GM23338 (cell line): ENCODE data around the gene CFB. TPM values are rescaled to one million over a fixed set of nuclear protein-coding genes. Genes with fewer than 3 reads are reported as not detected.

Experiments
- ATAC-seq: fragments of 200-7000 bp; cut with Tn5 transposase; 3 replicates; pipeline ENCODE4 v1.9.1; 2020
- DNase-seq: peaks from one replicate; pipeline ENCODE4 v3.0.0-alpha.2; 2015; ENCODE audit warnings: low spot score
- H2AFZ ChIP-seq: fragments of 200-600 bp; sonication (generic); 2 replicates; pipeline ENCODE4 v1.8.0; 2016; ENCODE audit warnings: antibody characterized with exemption, mild to moderate bottlenecking, moderate library complexity
- H3F3A ChIP-seq: fragments of 200-600 bp; sonication (generic); replicated peaks from 2 replicates; pipeline ENCODE4 v1.8.0; 2017; ENCODE audit warnings: antibody characterized with exemption, mixed run types, low read depth
- H3K27ac ChIP-seq: fragments of 200-600 bp; sonication (generic); 2 replicates; pipeline ENCODE4 v1.6.1; 2016; ENCODE audit warnings: low read depth
- H3K27me3 ChIP-seq: fragments of 200-600 bp; sonication (generic); 2 replicates; pipeline ENCODE4 v1.8.0; 2016; ENCODE audit warnings: mild to moderate bottlenecking, mixed run types, moderate library complexity; ENCODE audit not compliant: insufficient read depth
- H3K36me3 ChIP-seq: fragments of 200-600 bp; sonication (generic); 2 replicates; pipeline ENCODE4 v1.8.0; 2016; ENCODE audit warnings: mild to moderate bottlenecking; ENCODE audit not compliant: insufficient read depth
- H3K4me1 ChIP-seq: fragments of 200-600 bp; sonication (generic); 2 replicates; pipeline ENCODE4 v1.8.0; 2016; ENCODE audit warnings: mild to moderate bottlenecking, moderate library complexity; ENCODE audit not compliant: insufficient read depth
- H3K4me2 ChIP-seq: fragments of 200-600 bp; sonication (generic); 2 replicates; pipeline ENCODE4 v1.7.1; 2017; ENCODE audit warnings: mixed run types
- H3K4me3 ChIP-seq: fragments of 200-600 bp; sonication (generic); 2 replicates; pipeline ENCODE4 v1.6.1; 2016; ENCODE audit warnings: mixed run types
- H3K79me2 ChIP-seq: fragments of 200-600 bp; sonication (generic); replicated peaks from 2 replicates; pipeline ENCODE4 v1.8.0; 2017; ENCODE audit warnings: mild to moderate bottlenecking; ENCODE audit not compliant: insufficient read depth
- H3K9me2 ChIP-seq: fragments of 200-600 bp; sonication (generic); 2 replicates; pipeline ENCODE4 v1.8.0; 2017; ENCODE audit not compliant: insufficient read depth
- H4K20me1 ChIP-seq: fragments of 200-600 bp; sonication (generic); replicated peaks from 2 replicates; pipeline ENCODE4 v1.8.0; 2017; ENCODE audit warnings: mild to moderate bottlenecking; ENCODE audit not compliant: insufficient read depth
- H3K27ac Mint-ChIP-seq: 2 replicates; pipeline ENCODE4 v1.8.0; 2020; ENCODE audit warnings: inconsistent platforms, mild to moderate bottlenecking, moderate library complexity, mixed read lengths
- H3K27me3 Mint-ChIP-seq: 3 replicates; pipeline ENCODE4 v1.8.0; 2022; ENCODE audit warnings: low read depth, mild to moderate bottlenecking, moderate library complexity, mixed read lengths, inconsistent platforms; ENCODE audit not compliant: insufficient read depth, poor library complexity
- H3K36me3 Mint-ChIP-seq: 3 replicates; pipeline ENCODE4 v1.8.0; 2021; ENCODE audit warnings: low read depth, mild to moderate bottlenecking, inconsistent platforms, moderate library complexity, mixed read lengths
- H3K4me1 Mint-ChIP-seq: 3 replicates; pipeline ENCODE4 v1.8.0; 2020; ENCODE audit warnings: mild to moderate bottlenecking, inconsistent platforms, mixed read lengths
- H3K4me3 Mint-ChIP-seq: 3 replicates; pipeline ENCODE4 v1.8.0; 2021; ENCODE audit warnings: moderate library complexity, mild to moderate bottlenecking, inconsistent platforms, mixed read lengths
- H3K9me3 Mint-ChIP-seq: 3 replicates; pipeline ENCODE4 v1.8.0; 2020; ENCODE audit warnings: moderate library complexity, mild to moderate bottlenecking, inconsistent platforms, mixed read lengths
- CREB1 ChIP-seq: fragments of 250-450 bp; sonication (Bioruptor Pico); IDR thresholded peaks from 2 replicates; pipeline ENCODE4 v1.5.0; 2020; ENCODE audit warnings: low read depth, mild to moderate bottlenecking, moderate library complexity
- CTCF ChIP-seq, 2 experiments: fragments of 200-600 bp in 1 of 2; sonication (generic) in 1 of 2; conservative IDR thresholded peaks; 2 replicates each; pipeline versions ENCODE4 v1.5.1 to v1.6.1; 2016 to 2017; ENCODE audit warnings: antibody characterized with exemption in 2 of 2, low read depth in 2 of 2, mild to moderate bottlenecking in 2 of 2, moderate library complexity in 1 of 2
- ETS1 ChIP-seq: IDR thresholded peaks from 2 replicates; pipeline ENCODE4 v1.6.1; 2016; ENCODE audit warnings: antibody characterized with exemption
- EZH2phosphoT487 ChIP-seq: fragments of 200-600 bp; sonication (generic); IDR thresholded peaks from one replicate; pipeline ENCODE4 v1.8.1; 2018; ENCODE audit warnings: antibody characterized with exemption; ENCODE audit not compliant: unreplicated experiment
- POLR2AphosphoS5 ChIP-seq: IDR thresholded peaks from 2 replicates; pipeline ENCODE4 v1.6.1; 2016; ENCODE audit warnings: antibody characterized with exemption, low read depth
- REST ChIP-seq: IDR thresholded peaks from one replicate; pipeline ENCODE4 v1.6.1; 2018; ENCODE audit warnings: antibody characterized with exemption; ENCODE audit not compliant: unreplicated experiment
- ZNF114 ChIP-seq: fragments of 250-450 bp; sonication (Bioruptor Pico); IDR thresholded peaks from 2 replicates; pipeline ENCODE4 v1.5.0; 2020; ENCODE audit warnings: mild to moderate bottlenecking, moderate library complexity
- ZNF331 ChIP-seq: fragments of 250-450 bp; sonication (Bioruptor Pico); IDR thresholded peaks from 2 replicates; pipeline ENCODE4 v1.5.0; 2020; ENCODE audit warnings: low read depth, mild to moderate bottlenecking, moderate library complexity
- polyA plus RNA-seq: library from polyadenylated mRNA; unstranded; fragments of >200 nt; fragmentation: Nextera tagmentation; extraction: Ambion mirVana; gene quantifications from 2 replicates; pipeline ENCODE4 v1.2.1, GENCODE V29; 2016
- total RNA-seq: library from RNA; depleted of rRNA; stranded (reverse); fragments of >200 nt; shearing (Covaris generic); gene quantifications from 2 replicates; pipeline ENCODE4 v1.2.3, GENCODE V29; 2014

The CFB gene
- total and polyA plus RNA-seq, 2 experiments from 2014 or later: 0.86 TPM; not detected in 1

- 0 out of 2 replicates have a peak, but pooled peaks have one; percentile 44 for TF ChIP-seq ZNF331 (CRISPR knock-in tag)
Measured at GRCh38 chr6:31971279-31971992, 25.5 kb downstream of the CFB start (continued).

- H3K36me3 Mint-ChIP-seq: peaks cover 57% of the 10 kb centered on the region
- peak; percentile 92 for ATAC-seq
- H2AFZ ChIP-seq: peak within 1 kb of the TSS; percentile 88
Measured at GRCh38 chr6:31971993-31972708, 26.3 kb downstream of the CFB start, which contains the start of gene DXO. Gene DXO, minus strand, starts transcription at chr6:31972138. Its CDS starts 463 bp downstream, at chr6:31971675.

More at GRCh38 chr6:31971993-31972708, 26.3 kb downstream of the CFB start, which contains the start of gene DXO:
- Histone ChIP-seq H3K9me2 (no peaks in the 10 kb centered on the region), H3F3A (peaks cover 9% of the 10 kb centered on the region), H3K79me2 (peaks cover 14% of the 10 kb centered on the region), H3K36me3 (peaks cover 5% of the 10 kb centered on the region; the same call in 1 of the 2 replicates), H3K4me3 (peak within 1 kb of the TSS; percentile 76), H3K4me2 (peak within 1 kb of the TSS; percentile 85), H3K27ac (peak within 1 kb of the TSS; percentile 89), H3K27me3 (no peaks in the 10 kb centered on the region), H4K20me1 (no peaks in the 10 kb centered on the region), H3K4me1 (peaks cover 6% of the 10 kb centered on the region)
- peak within 1 kb of the TSS; percentile 99 for H3K27ac Mint-ChIP-seq
- TF ChIP-seq ZNF114 (CRISPR knock-in tag) (no peak), POLR2AphosphoS5 (peak; percentile 49; the same call in 1 of the 2 replicates), CTCF (conservative IDR thresholded peaks at IDR 0.05; ENCODE audit: low read depth in 2 of 2) (no peak), ETS1 (peak; percentile 38; the same call in 1 of the 2 replicates), EZH2phosphoT487 (no peak), ZNF331 (CRISPR knock-in tag) (no peak), REST (no peak), CREB1 (CRISPR knock-in tag) (peak; percentile 98)
- peak; percentile 99 for DNase-seq
- peaks cover 24% of the 10 kb centered on the region for H3K27me3 Mint-ChIP-seq
- H3K4me3 Mint-ChIP-seq: peak within 1 kb of the TSS; percentile 89
- peaks cover 26% of the 10 kb centered on the region for H3K9me3 Mint-ChIP-seq
- H3K4me1 Mint-ChIP-seq: peaks cover 8% of the 10 kb centered on the region
